Stimulated activated CD8-positive, alpha-beta memory T cell treated with anti-CD3 and anti-CD28 coated beads, Interleukin-12 subunit alpha, Interleukin-12 subunit beta, amount 100 ng/mL, for 1 hour (primary cell): ENCODE data around the gene SRRM1.

Source experiments
- DNase-seq: peaks from one replicate; pipeline ENCODE4 v3.0.0-alpha.2; 2020; ENCODE audit warnings: low read depth

The SRRM1 gene

GRCh38 chr1:24642481-24643362 is at the start of gene SRRM1:
Gene SRRM1 (plus strand): TSS chr1:24643302. CDS start chr1:24643327, 25 bp downstream.
- peak; percentile 97 for DNase-seq

DNA sequence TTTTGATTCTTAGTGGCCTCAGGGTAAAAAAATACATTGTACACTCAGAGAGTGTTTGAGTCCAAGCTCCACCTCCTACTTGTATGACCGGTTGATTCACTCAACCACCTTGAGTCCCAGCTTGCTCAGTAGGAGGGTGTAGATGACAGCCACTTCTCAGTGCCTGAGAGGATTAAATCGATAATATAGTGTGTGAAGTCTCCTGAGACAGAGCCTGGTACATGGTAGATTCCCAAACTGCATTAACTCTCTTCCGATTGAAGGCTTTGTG is 48.8 kb upstream of the SRRM1 start:
- no peak for DNase-seq

- DNase-seq: no peak
Measured at GRCh38 chr1:24596401-24596880, 46.7 kb upstream of the SRRM1 start.

DNA sequence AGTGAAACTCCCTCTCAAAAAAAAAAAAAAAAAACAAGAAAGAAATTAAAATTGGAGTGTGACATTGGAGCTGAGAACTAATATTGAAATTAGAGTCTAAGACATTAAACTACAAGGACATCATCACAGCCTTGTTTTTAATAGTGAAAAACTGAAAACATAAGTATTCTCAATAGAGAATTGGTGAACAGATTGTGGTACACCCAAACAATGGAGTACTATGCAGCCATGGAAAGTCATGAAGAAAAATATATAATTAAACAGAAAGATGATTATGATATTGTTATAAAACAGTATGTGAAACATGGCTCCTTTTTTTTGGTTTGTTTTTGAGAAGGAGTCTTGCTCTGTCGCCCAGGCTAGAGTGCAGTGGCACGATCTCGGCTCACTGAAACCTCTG is 43.8 kb upstream of the SRRM1 start:
- DNase-seq: no peak

- no peak for DNase-seq
Measured at GRCh38 chr1:24600551-24600950, 42.6 kb upstream of the SRRM1 start.

GRCh38 chr1:24605534-24606295 is 37.4 kb upstream of the SRRM1 start:
- DNase-seq: no peak

DNA sequence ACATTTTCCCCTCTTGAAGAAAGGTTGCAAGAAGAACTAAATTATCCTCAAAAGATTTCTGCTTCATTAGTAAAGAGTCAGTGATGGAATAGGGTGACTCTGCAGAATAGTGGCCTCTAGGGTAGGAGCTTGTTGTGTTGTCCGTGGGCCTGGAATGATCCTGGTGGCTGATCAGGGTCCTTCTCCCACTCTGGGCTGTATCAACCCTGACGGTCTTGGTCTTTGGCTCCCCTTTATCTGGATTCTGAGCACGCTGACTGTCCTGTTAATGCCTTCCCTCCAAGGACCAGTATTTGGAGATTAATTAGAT is 36.9 kb upstream of the SRRM1 start:
- no peak for DNase-seq

DNA sequence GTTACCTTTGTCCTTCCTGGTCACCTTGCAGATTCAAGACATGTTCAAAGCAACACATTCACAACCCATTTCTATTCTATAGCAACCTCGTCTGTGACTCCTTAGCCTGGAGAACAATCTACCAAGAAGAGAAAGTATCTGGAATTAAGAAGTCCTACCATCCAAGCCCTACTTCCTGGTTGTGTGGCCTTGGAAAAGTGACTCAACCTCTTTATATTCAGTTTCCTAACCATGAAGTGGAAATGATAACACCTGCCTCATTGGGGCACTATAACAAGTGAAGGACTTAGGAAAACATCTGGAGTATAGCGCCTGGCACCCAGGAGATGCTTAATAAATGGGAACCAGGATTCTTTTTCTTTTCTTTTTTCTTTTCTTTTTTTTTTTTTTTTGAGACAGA is 36.5 kb upstream of the SRRM1 start:
- no peak for DNase-seq

- no peak for DNase-seq
Measured at GRCh38 chr1:24609949-24610517, 33.1 kb upstream of the SRRM1 start.

GRCh38 chr1:24619376-24619775 is 23.7 kb upstream of the SRRM1 start:
- no peak for DNase-seq

GRCh38 chr1:24620678-24621077 is 22.4 kb upstream of the SRRM1 start:
- no peak for DNase-seq

DNA sequence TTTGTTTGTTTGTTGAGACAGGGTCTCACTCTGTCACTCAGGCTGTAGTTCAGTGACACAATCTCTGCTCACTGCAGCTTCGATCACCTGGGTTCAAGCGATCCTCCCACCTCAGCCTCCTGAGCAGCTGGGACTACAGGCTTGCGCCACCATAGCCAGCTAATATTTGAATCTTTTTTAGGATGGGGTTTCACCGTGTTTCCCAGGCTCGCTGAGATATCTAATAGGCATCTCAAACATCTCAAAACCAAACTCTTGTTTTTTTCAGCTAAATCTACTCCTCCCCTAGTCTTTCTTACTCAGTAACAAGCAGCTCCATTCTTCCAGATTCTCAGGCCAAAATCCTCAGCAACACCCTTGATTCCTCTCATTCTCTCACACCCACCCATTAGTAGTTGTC is 22.0 kb upstream of the SRRM1 start:
- no peak for DNase-seq

DNA sequence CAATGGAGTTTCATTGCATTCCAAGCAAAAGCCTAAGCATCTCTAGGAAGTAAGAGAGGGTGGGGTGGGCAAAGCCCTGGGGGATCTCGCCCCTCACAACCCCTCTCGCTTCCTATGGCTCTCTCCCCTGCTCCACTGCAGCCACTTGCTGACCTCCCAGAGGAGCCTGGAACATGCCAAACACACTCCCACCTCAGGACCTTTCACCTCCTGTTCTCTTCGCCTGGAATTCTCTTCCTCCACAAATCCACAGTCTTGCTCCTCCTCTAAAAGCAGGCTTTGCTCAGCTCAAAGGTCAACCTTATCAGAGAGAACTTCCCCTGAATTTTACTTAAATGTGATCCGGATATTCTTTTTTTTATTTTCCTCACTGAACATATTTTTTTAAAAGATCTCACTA is 20.9 kb upstream of the SRRM1 start:
- no peak for DNase-seq

DNA sequence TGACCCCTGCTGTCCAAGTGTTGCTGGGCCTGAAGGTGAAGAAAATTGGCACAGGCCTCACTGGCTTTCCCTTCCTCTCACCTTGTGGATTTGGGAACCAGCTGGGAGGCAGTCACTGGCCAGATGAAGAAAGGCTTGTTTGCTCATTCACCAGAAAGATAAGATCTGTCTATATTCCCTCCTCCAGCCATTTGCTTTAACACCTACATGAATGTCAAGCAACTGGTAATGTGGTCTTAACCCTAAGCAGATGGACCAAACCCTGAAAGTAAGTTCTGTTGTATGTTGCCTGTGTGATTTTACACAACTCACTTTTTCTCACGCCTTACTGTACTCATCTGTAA is 10.3 kb upstream of the SRRM1 start:
- no peak for DNase-seq

DNA sequence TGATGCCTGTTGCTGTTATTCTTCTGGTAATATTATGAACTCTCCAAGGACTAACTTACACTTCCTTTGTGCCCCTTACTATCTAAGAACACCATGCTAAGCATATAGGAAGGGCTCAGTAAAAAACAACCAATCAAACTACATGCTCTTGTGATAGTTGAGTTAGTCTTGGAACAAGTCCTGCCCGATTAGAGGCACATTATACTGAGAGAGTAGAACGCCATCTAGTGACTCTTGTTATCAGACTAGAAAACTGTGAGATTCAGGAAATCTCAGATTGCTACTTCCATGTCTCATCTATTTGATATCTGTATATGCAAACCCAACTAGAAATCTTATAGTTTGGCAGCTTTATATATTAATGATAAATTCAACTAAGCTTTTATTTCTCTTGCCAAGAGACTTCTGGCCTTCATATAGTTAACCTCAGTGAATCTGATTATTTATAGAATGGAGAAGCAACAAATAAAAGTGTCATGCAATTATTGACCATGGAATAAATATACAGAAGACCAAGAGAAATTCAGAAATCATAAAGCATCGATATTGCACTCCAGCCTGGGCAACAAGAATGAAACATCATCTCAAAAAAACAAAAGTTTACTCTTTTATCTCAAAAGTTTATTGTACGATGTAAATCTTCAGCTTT is 7.8 kb upstream of the SRRM1 start:
- DNase-seq: no peak

GRCh38 chr1:24636661-24637357 is 6.3 kb upstream of the SRRM1 start:
- no peak for DNase-seq

GRCh38 chr1:24639094-24639493 is 4.0 kb upstream of the SRRM1 start:
- no peak for DNase-seq

DNA sequence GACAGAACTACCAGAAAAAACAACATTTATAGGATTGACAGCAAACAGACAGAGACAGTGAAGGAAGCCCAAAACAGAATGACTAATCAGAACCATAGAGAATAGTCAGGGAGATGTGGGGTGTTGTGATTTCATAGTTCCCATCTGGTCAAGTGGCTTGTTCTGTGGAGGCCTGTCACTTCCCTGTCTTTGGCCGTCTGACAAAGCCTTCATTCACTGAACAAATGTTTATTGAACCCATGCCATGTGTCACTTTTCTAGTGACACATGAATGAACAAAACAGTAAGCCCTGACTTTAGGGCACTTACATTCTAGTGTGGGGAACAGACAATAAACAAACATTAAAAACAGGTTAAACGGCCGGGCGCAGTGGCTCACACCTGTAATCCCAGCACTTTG is 3.2 kb upstream of the SRRM1 start:
- no peak for DNase-seq

DNA sequence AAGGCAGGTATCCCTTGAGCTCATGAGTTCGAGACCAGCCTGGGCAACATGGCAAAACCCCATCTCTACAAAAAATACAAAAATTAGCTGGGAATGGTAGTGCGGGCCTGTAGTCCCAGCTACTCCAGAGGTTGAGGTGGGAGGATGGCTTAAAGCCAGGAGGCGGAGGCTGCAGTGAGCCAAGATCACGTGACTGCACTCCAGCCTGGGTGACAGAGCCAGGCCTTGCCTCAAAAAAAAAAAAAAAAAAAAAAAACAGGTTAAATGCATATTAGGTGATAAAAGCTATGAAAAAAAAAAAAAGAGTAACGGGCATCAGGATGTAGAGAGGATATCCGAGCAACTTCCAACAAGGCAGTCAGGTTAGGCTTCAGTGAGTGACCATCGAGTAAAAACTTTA is 2.8 kb upstream of the SRRM1 start:
- DNase-seq: no peak

- DNase-seq: no peak
Measured at GRCh38 chr1:24641646-24642151, 1.4 kb upstream of the SRRM1 start.

DNA sequence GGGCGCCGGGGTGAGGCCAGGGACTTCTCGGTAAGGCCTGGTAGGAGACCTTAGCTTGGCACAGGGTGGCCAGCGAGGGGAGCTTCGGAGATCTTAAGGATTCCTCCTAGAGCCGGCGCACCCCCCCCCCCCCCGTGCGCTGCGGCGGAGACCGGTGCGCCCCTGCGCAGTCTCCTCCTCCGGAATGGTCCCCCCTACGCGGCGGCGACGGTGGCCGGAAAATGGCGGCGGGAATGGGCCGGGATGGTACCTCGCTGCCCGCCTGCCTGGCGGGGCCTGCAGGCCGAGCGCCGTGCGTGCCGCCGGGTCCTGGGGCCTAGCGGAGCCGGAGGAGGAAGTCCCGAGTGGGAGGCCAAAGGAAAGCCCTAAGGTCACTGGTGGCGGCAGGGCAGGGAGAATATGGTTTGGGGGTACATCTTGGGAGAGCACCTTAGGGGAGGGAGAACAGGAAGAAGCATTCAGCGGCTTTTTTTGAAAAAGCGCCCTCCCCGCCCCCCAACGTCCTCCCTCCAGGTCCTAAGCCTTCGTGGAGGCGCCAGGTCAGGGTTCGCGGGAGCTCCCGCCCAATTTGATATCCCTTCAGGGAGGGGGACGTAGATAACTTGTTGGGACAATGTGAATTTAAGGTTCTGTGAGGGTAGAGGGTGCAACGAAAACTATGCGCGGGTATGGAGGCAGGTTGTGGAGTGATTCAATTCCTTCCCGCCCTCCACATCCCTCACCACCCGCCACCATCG is 429 bp downstream of the SRRM1 start:
- DNase-seq: no peak

- DNase-seq: no peak
Measured at GRCh38 chr1:24644100-24644384, 940 bp downstream of the SRRM1 start.
